HEK293 (cell line): ENCODE measurements around the gene CAPN5.

Source experiments
- CTCF ChIA-PET: fragments of 350-600 bp; formaldehyde crosslinking; extraction: SDS; loops from one replicate; lab custom pipeline; 2021; ENCODE audit warnings: antibody characterized with exemption; lab: Yijun Ruan, JAX
- POLR2A ChIA-PET: fragments of 300-600 bp; formaldehyde crosslinking; extraction: SDS; loops from one replicate; lab custom pipeline; 2020; ENCODE audit warnings: antibody characterized with exemption, inconsistent platforms; lab: Yijun Ruan, JAX
- H3K27ac ChIP-seq: fragments of 200-500 bp; sonication (Bioruptor generic); 2 replicates; pipeline ENCODE4 v1.5.1; 2014; ENCODE audit warnings: low read depth, low read length, control low read depth, inconsistent platforms; ENCODE audit errors: extremely low read depth
- H3K36me3 ChIP-seq, 2 experiments: fragments of 200-500 bp in 1 of 2; sonication (Bioruptor generic) in 1 of 2; 1 replicate in 1 of 2; 2 replicates in 1 of 2; pipeline ENCODE4 v1.5.1; 2014 to 2017; ENCODE audit warnings: inconsistent platforms in 2 of 2, low read length in 2 of 2; ENCODE audit not compliant: control insufficient read depth in 2 of 2, insufficient read depth in 1 of 2
- H3K4me1 ChIP-seq: fragments of 200-500 bp; sonication (Bioruptor generic); 2 replicates; pipeline ENCODE4 v1.5.1; 2014; ENCODE audit warnings: mild to moderate bottlenecking, low read length, inconsistent platforms; ENCODE audit not compliant: control insufficient read depth, insufficient read depth
- H3K4me3 ChIP-seq: 2 replicates; pipeline ENCODE4 v1.5.1; 2011; ENCODE audit warnings: low read depth, mild to moderate bottlenecking, control low read depth, low read length, moderate library complexity
- H3K9me3 ChIP-seq: fragments of 200-500 bp; sonication (Bioruptor generic); 2 replicates; pipeline ENCODE4 v1.5.1; 2014; ENCODE audit warnings: low read depth, low read length, inconsistent platforms; ENCODE audit not compliant: control insufficient read depth, insufficient read depth
- BCL11B ChIP-seq: fragments of 450-650 bp; formaldehyde crosslinking; IDR thresholded peaks from 2 replicates; pipeline ENCODE4 v1.5.1; 2016; ENCODE audit warnings: low read depth, missing biosample characterization, missing genetic modification characterization
- EGR2 ChIP-seq: fragments of 450-650 bp; formaldehyde crosslinking; IDR thresholded peaks from 2 replicates; pipeline ENCODE4 v1.5.1; 2016; ENCODE audit warnings: low read depth, missing biosample characterization, missing genetic modification characterization
- FEZF1 ChIP-seq: fragments of 450-650 bp; formaldehyde crosslinking; IDR thresholded peaks from 2 replicates; pipeline ENCODE4 v1.5.1; 2016; ENCODE audit warnings: missing biosample characterization, missing genetic modification characterization
- KLF10 ChIP-seq: fragments of 450-650 bp; IDR thresholded peaks from 2 replicates; pipeline ENCODE4 v1.5.1; 2018; ENCODE audit warnings: missing biosample characterization, mild to moderate bottlenecking, missing genetic modification characterization
- MEIS1 ChIP-seq: sonication (generic); formaldehyde crosslinking; IDR thresholded peaks from 2 replicates; pipeline ENCODE4 v1.8.1; 2022; ENCODE audit warnings: missing genetic modification reagents, mild to moderate bottlenecking, borderline replicate concordance
- REPIN1 ChIP-seq: fragments of 450-650 bp; formaldehyde crosslinking; IDR thresholded peaks from 2 replicates; pipeline ENCODE4 v1.5.1; 2017; ENCODE audit warnings: missing biosample characterization, missing genetic modification characterization, low read depth
- ZFP3 ChIP-seq: fragments of 450-650 bp; formaldehyde crosslinking; IDR thresholded peaks from 2 replicates; pipeline ENCODE4 v1.5.1; 2016; ENCODE audit warnings: low read depth, missing biosample characterization, missing genetic modification characterization
- ZFP41 ChIP-seq: fragments of 450-650 bp; formaldehyde crosslinking; IDR thresholded peaks from 2 replicates; pipeline ENCODE4 v1.5.1; 2016; ENCODE audit warnings: missing biosample characterization, missing genetic modification characterization, borderline replicate concordance
- ZNF155 ChIP-seq: fragments of 450-650 bp; formaldehyde crosslinking; IDR thresholded peaks from 2 replicates; pipeline ENCODE4 v1.5.1; 2016; ENCODE audit warnings: missing biosample characterization, missing genetic modification characterization
- ZNF24 ChIP-seq: fragments of 450-650 bp; formaldehyde crosslinking; IDR thresholded peaks from 2 replicates; pipeline ENCODE4 v1.5.1; 2016; ENCODE audit warnings: missing biosample characterization, missing genetic modification characterization
- ZNF335 ChIP-seq: fragments of 450-650 bp; formaldehyde crosslinking; conservative IDR thresholded peaks from 2 replicates; pipeline ENCODE4 v1.5.1; 2016; ENCODE audit warnings: missing biosample characterization, missing genetic modification characterization
- ZNF354C ChIP-seq: fragments of 450-650 bp; formaldehyde crosslinking; IDR thresholded peaks from 2 replicates; pipeline ENCODE4 v1.5.1; 2016; ENCODE audit warnings: missing biosample characterization, missing genetic modification characterization, low read depth, borderline replicate concordance
- ZNF404 ChIP-seq: fragments of 450-650 bp; formaldehyde crosslinking; IDR thresholded peaks from 2 replicates; pipeline ENCODE4 v1.5.1; 2017; ENCODE audit warnings: missing biosample characterization, missing genetic modification characterization
- ZNF501 ChIP-seq: fragments of 450-650 bp; formaldehyde crosslinking; IDR thresholded peaks from 2 replicates; pipeline ENCODE4 v1.5.1; 2016; ENCODE audit warnings: missing biosample characterization, missing genetic modification characterization
- ZNF514 ChIP-seq: fragments of 450-650 bp; formaldehyde crosslinking; IDR thresholded peaks from 2 replicates; pipeline ENCODE4 v1.5.1; 2016; ENCODE audit warnings: missing biosample characterization, missing genetic modification characterization
- ZNF561 ChIP-seq: fragments of 450-650 bp; IDR thresholded peaks from 2 replicates; pipeline ENCODE4 v1.5.1; 2018; ENCODE audit warnings: missing biosample characterization, missing genetic modification characterization, borderline replicate concordance
- ZNF610 ChIP-seq: fragments of 450-650 bp; formaldehyde crosslinking; IDR thresholded peaks from 2 replicates; pipeline ENCODE4 v1.5.1; 2016; ENCODE audit warnings: missing biosample characterization, missing genetic modification characterization, borderline replicate concordance
- ZNF658 ChIP-seq: fragments of 450-650 bp; formaldehyde crosslinking; IDR thresholded peaks from 2 replicates; pipeline ENCODE4; 2016; ENCODE audit warnings: missing biosample characterization, missing genetic modification characterization
- ZNF660 ChIP-seq: fragments of 450-650 bp; IDR thresholded peaks from 2 replicates; pipeline ENCODE4 v1.5.1; 2018; ENCODE audit warnings: missing biosample characterization, mild to moderate bottlenecking, missing genetic modification characterization
- ZNF664 ChIP-seq: fragments of 450-650 bp; formaldehyde crosslinking; IDR thresholded peaks from 2 replicates; pipeline ENCODE4 v1.5.1; 2016; ENCODE audit warnings: missing biosample characterization, missing genetic modification characterization
- ZNF76 ChIP-seq: fragments of 450-650 bp; formaldehyde crosslinking; IDR thresholded peaks from 2 replicates; pipeline ENCODE4; 2016; ENCODE audit warnings: low read depth, missing biosample characterization, missing genetic modification characterization, borderline replicate concordance
- ZNF768 ChIP-seq: fragments of 450-650 bp; formaldehyde crosslinking; IDR thresholded peaks from 2 replicates; pipeline ENCODE4 v1.5.1; 2018; ENCODE audit warnings: missing biosample characterization, mild to moderate bottlenecking, missing genetic modification characterization
- ZNF791 ChIP-seq: fragments of 450-650 bp; formaldehyde crosslinking; IDR thresholded peaks from 2 replicates; pipeline ENCODE4 v1.5.1; 2016; ENCODE audit warnings: missing biosample characterization, missing genetic modification characterization
- TF ChIP-seq, protein P1 (sequence below): fragments of 450-650 bp; IDR thresholded peaks from 2 replicates; pipeline ENCODE4 v1.5.1; 2018; ENCODE audit warnings: missing biosample characterization, missing genetic modification characterization
- TF ChIP-seq, protein P2 (sequence below): fragments of 450-650 bp; formaldehyde crosslinking; IDR thresholded peaks from 2 replicates; pipeline ENCODE4 v1.5.1; 2017; ENCODE audit warnings: missing biosample characterization, mild to moderate bottlenecking, missing genetic modification characterization, moderate library complexity
- TF ChIP-seq, protein P3 (sequence below): fragments of 450-650 bp; formaldehyde crosslinking; IDR thresholded peaks from 2 replicates; pipeline ENCODE4 v1.5.1; 2016; ENCODE audit warnings: missing biosample characterization, missing genetic modification characterization
- TF ChIP-seq, protein P4 (sequence below): fragments of 450-650 bp; formaldehyde crosslinking; IDR thresholded peaks from 2 replicates; pipeline ENCODE4 v1.5.1; 2016; ENCODE audit warnings: missing biosample characterization, missing genetic modification characterization

The CAPN5 gene

DNA sequence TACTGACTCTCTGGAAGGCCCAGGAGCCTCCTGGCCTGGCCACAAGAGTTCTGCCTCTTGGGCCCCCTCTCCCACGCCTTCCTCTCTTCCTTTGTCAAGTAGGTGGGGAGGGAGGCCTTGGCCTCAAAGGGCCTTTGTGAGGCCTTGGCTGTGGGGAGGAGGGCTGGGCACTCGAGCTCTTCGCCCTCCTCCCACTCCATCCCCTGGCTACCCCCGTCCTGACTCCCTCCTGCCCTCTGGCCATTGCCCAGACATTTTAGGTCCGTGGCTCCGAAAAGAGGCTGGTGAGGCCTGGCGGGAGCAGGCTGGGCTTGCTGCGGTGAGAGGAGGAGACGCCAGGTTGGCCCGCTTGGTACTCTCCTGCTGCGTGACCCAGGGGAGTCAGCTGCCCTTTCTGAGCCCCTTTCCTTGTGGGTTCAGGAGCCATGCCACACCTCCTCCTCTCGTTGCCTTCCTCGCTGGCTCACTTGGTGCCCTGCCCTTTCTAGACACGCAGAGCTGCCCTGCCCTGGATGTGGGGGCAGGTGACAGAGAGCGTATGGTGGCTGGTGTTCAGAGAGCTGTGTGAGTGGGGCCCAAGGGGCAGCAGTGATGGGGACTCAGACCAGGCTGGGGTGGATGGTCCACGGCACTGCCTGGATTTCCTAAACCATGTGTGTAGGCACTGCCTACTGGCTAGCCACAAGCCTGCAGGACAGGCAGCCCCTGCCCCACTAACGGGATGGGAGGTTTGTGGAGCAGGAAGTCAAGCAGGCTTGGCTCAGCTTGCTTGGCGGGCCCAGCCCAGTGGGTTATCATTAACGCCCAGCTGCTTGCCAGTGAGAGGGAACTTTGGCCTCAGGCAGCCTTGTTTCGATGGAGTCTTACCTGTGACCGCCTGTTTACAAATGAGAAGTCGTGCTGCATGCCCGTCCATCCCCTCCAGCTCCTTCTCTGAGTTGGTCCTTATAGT lies 20.0 kb downstream of the CAPN5 start:
- CTCF ChIA-PET: interaction anchor here (0.7 to 0.9 kb wide), 2 partner anchors 9 to 41 kb away, joined by 3 to 4 read pairs; no protein-coding TSS in a partner anchor
- TF ChIP-seq, protein P1, sequence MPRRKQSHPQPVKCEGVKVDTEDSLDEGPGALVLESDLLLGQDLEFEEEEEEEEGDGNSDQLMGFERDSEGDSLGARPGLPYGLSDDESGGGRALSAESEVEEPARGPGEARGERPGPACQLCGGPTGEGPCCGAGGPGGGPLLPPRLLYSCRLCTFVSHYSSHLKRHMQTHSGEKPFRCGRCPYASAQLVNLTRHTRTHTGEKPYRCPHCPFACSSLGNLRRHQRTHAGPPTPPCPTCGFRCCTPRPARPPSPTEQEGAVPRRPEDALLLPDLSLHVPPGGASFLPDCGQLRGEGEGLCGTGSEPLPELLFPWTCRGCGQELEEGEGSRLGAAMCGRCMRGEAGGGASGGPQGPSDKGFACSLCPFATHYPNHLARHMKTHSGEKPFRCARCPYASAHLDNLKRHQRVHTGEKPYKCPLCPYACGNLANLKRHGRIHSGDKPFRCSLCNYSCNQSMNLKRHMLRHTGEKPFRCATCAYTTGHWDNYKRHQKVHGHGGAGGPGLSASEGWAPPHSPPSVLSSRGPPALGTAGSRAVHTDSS: no peak
- no peak for TF ChIP-seq ZNF561 (tag by site-specific recombination)
- no peak for TF ChIP-seq BCL11B (tag by site-specific recombination)
- no peak for TF ChIP-seq REPIN1
- TF ChIP-seq ZNF155 (tag by site-specific recombination): no peak
- no peak for TF ChIP-seq ZNF514 (tag by site-specific recombination)
- no peak for TF ChIP-seq ZNF76 (tag by site-specific recombination)
- TF ChIP-seq ZNF658 (tag by site-specific recombination): no peak
- TF ChIP-seq ZNF768 (tag by site-specific recombination): no peak
- TF ChIP-seq ZNF660: no peak
- TF ChIP-seq MEIS1 (CRISPR knock-in tag): no peak
- TF ChIP-seq ZNF24 (tag by site-specific recombination): no peak
- Histone ChIP-seq H3K9me3 (no peaks in the 10 kb centered on the region), H3K4me1 (no peaks in the 10 kb centered on the region), H3K36me3 (no peaks in the 10 kb centered on the region), H3K27ac (no peak overlapping the region), H3K4me3 (no peak overlapping the region)
- POLR2A ChIA-PET: no interaction called here

DNA sequence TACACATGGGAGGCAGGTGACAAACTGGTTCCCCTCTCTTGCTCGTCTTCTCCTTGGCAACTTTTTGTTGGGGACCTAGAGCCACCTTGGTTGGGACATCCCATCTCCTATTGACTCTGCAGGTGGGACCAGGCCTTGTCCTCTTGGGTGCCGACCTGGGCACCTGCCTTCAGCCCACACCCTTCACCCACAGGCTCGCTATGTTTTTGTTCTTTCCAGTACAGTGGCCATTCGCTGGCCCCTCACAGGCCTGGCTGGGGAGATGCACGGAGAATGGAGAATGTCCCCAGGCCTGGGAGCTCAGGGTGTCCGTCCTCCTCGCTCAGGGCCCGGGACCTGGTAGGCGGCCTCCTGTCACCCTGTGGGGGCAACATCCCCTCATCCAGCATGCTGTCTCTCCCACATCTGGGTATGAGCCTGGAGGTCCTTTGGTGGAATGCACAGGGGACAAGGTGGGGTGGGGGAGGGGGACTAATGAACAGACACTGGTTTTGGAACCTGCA lies 21.0 kb downstream of the CAPN5 start:
- POLR2A ChIA-PET: no interaction called here
- TF ChIP-seq, protein P2, sequence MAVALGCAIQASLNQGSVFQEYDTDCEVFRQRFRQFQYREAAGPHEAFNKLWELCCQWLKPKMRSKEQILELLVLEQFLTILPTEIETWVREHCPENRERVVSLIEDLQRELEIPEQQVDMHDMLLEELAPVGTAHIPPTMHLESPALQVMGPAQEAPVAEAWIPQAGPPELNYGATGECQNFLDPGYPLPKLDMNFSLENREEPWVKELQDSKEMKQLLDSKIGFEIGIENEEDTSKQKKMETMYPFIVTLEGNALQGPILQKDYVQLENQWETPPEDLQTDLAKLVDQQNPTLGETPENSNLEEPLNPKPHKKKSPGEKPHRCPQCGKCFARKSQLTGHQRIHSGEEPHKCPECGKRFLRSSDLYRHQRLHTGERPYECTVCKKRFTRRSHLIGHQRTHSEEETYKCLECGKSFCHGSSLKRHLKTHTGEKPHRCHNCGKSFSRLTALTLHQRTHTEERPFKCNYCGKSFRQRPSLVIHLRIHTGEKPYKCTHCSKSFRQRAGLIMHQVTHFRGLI: no peak
- no peak for TF ChIP-seq ZNF501
- TF ChIP-seq, protein P3, sequence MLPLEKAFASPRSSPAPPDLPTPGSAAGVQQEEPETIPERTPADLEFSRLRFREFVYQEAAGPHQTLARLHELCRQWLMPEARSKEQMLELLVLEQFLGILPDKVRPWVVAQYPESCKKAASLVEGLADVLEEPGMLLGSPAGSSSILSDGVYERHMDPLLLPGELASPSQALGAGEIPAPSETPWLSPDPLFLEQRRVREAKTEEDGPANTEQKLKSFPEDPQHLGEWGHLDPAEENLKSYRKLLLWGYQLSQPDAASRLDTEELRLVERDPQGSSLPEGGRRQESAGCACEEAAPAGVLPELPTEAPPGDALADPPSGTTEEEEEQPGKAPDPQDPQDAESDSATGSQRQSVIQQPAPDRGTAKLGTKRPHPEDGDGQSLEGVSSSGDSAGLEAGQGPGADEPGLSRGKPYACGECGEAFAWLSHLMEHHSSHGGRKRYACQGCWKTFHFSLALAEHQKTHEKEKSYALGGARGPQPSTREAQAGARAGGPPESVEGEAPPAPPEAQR (tag by site-specific recombination): no peak
- TF ChIP-seq, protein P1: no peak
- TF ChIP-seq, protein P4, sequence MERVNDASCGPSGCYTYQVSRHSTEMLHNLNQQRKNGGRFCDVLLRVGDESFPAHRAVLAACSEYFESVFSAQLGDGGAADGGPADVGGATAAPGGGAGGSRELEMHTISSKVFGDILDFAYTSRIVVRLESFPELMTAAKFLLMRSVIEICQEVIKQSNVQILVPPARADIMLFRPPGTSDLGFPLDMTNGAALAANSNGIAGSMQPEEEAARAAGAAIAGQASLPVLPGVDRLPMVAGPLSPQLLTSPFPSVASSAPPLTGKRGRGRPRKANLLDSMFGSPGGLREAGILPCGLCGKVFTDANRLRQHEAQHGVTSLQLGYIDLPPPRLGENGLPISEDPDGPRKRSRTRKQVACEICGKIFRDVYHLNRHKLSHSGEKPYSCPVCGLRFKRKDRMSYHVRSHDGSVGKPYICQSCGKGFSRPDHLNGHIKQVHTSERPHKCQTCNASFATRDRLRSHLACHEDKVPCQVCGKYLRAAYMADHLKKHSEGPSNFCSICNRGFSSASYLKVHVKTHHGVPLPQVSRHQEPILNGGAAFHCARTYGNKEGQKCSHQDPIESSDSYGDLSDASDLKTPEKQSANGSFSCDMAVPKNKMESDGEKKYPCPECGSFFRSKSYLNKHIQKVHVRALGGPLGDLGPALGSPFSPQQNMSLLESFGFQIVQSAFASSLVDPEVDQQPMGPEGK (tag by site-specific recombination): no peak
- no peak for TF ChIP-seq KLF10 (tag by site-specific recombination)
- no peak for TF ChIP-seq ZNF791 (tag by site-specific recombination)
- no peak for TF ChIP-seq ZNF610
- no peak for TF ChIP-seq ZNF335 (tag by site-specific recombination)
- TF ChIP-seq ZFP3 (tag by site-specific recombination): no peak
- TF ChIP-seq EGR2: no peak
- TF ChIP-seq ZNF664 (tag by site-specific recombination): no peak
- no peak for TF ChIP-seq ZFP41 (tag by site-specific recombination)
- TF ChIP-seq FEZF1 (tag by site-specific recombination): no peak
- no peak for TF ChIP-seq ZNF354C (tag by site-specific recombination)
- TF ChIP-seq ZNF404 (tag by site-specific recombination): no peak

More for the DNA sequence above, 21.0 kb downstream of the CAPN5 start:
- Histone ChIP-seq H3K4me3 (no peak overlapping the region), H3K36me3 (no peaks in the 10 kb centered on the region), H3K27ac (no peak overlapping the region), H3K9me3 (no peaks in the 10 kb centered on the region), H3K4me1 (no peaks in the 10 kb centered on the region)
- CTCF ChIA-PET: interaction anchor here (0.7 to 0.9 kb wide), 2 partner anchors 10 to 236 kb away, joined by 3 to 4 read pairs; no protein-coding TSS in a partner anchor
